ENCODE data around the gene APOA5. TPM values are rescaled to one million over a fixed set of nuclear protein-coding genes. Genes with fewer than 3 reads are reported as not detected.
"Not testable (repeated sequence)": the region's sequence is repeated elsewhere in the genome, so short reads cannot be mapped to it uniquely, and the experiment has no call there.

The APOA5 gene
- total and polyA plus RNA-seq, 2 experiments from 2014 or later: 0.18 to 0.35 TPM

DNA sequence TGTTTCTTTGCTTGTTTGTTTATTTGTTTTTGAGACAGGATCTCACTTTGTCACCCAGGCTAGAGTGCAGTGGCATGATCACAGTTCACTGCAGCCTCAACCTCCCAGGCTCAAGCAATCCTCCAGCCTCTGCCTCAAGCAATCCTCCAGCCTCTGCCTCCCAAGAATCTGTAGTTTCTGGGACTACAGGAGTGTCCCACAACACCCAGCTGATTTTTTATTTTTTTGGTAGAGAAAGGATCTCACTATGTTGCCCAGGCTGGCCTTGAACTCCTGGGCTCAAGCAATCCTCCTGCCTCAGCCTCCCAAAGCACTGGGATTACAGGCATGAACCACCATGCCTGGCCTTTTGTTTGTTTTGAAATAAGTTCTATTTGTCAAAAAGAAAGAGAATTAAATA, 10.0 kb upstream of the APOA5 start:
- H4K20me1 ChIP-seq (replicated peaks; ENCODE audit: insufficient read depth); H3K27me3 ChIP-seq (ENCODE audit: insufficient read depth); H2AFZ ChIP-seq; H3K4me3 Mint-ChIP-seq; H3K27ac ChIP-seq (ENCODE audit: low read depth); DNase-seq (ENCODE audit: low spot score); H3K79me2 ChIP-seq (replicated peaks; ENCODE audit: insufficient read depth); H3K4me1 ChIP-seq (ENCODE audit: insufficient read depth); H3K9me3 Mint-ChIP-seq; H3K27ac Mint-ChIP-seq; H3K9me2 ChIP-seq (ENCODE audit: insufficient read depth); H3K4me1 Mint-ChIP-seq; H3K36me3 Mint-ChIP-seq (ENCODE audit: low read depth); H3F3A ChIP-seq (replicated peaks; ENCODE audit: low read depth); ATAC-seq; H3K36me3 ChIP-seq (ENCODE audit: insufficient read depth); H3K4me3 ChIP-seq; H3K27me3 Mint-ChIP-seq (ENCODE audit: insufficient read depth, low read depth, poor library complexity); H3K4me2 ChIP-seq: not testable (repeated sequence)

- Mint-ChIP-seq H3K4me3 (no peak overlapping the region), H3K27ac (no peak overlapping the region; the same call in 1 of the 2 replicates), H3K9me3 (no peaks in the 10 kb centered on the region), H3K27me3 (ENCODE audit: insufficient read depth, low read depth, poor library complexity) (no peaks in the 10 kb centered on the region), H3K4me1 (no peaks in the 10 kb centered on the region), H3K36me3 (ENCODE audit: low read depth) (no peaks in the 10 kb centered on the region)
- Histone ChIP-seq H3K4me3 (no peak overlapping the region), H2AFZ (peak overlapping the region; percentile 75; the same call in 1 of the 2 replicates), H4K20me1 (replicated peaks; ENCODE audit: insufficient read depth) (no peaks in the 10 kb centered on the region), H3K4me1 (ENCODE audit: insufficient read depth) (no peaks in the 10 kb centered on the region), H3K27ac (ENCODE audit: low read depth) (no peak overlapping the region), H3K9me2 (ENCODE audit: insufficient read depth) (peaks cover 6% of the 10 kb centered on the region; the same call in 1 of the 2 replicates), H3K79me2 (replicated peaks; ENCODE audit: insufficient read depth) (no peaks in the 10 kb centered on the region), H3K27me3 (ENCODE audit: insufficient read depth) (no peaks in the 10 kb centered on the region), H3K36me3 (ENCODE audit: insufficient read depth) (no peaks in the 10 kb centered on the region), H3K4me2 (no peak overlapping the region), H3F3A (replicated peaks; ENCODE audit: low read depth) (no peaks in the 10 kb centered on the region)
- no peak for ATAC-seq
- DNase-seq (ENCODE audit: low spot score): no peak
- TF ChIP-seq CREB1 (CRISPR knock-in tag; IDR thresholded peaks at IDR 0.05; ENCODE audit: low read depth) (no peak), EZH2phosphoT487 (IDR thresholded peaks at IDR 0.05; ENCODE audit: unreplicated experiment) (no peak), NANOG (IDR thresholded peaks at IDR 0.05; ENCODE audit: borderline replicate concordance) (no peak)
- TF ChIP-seq, protein P1, sequence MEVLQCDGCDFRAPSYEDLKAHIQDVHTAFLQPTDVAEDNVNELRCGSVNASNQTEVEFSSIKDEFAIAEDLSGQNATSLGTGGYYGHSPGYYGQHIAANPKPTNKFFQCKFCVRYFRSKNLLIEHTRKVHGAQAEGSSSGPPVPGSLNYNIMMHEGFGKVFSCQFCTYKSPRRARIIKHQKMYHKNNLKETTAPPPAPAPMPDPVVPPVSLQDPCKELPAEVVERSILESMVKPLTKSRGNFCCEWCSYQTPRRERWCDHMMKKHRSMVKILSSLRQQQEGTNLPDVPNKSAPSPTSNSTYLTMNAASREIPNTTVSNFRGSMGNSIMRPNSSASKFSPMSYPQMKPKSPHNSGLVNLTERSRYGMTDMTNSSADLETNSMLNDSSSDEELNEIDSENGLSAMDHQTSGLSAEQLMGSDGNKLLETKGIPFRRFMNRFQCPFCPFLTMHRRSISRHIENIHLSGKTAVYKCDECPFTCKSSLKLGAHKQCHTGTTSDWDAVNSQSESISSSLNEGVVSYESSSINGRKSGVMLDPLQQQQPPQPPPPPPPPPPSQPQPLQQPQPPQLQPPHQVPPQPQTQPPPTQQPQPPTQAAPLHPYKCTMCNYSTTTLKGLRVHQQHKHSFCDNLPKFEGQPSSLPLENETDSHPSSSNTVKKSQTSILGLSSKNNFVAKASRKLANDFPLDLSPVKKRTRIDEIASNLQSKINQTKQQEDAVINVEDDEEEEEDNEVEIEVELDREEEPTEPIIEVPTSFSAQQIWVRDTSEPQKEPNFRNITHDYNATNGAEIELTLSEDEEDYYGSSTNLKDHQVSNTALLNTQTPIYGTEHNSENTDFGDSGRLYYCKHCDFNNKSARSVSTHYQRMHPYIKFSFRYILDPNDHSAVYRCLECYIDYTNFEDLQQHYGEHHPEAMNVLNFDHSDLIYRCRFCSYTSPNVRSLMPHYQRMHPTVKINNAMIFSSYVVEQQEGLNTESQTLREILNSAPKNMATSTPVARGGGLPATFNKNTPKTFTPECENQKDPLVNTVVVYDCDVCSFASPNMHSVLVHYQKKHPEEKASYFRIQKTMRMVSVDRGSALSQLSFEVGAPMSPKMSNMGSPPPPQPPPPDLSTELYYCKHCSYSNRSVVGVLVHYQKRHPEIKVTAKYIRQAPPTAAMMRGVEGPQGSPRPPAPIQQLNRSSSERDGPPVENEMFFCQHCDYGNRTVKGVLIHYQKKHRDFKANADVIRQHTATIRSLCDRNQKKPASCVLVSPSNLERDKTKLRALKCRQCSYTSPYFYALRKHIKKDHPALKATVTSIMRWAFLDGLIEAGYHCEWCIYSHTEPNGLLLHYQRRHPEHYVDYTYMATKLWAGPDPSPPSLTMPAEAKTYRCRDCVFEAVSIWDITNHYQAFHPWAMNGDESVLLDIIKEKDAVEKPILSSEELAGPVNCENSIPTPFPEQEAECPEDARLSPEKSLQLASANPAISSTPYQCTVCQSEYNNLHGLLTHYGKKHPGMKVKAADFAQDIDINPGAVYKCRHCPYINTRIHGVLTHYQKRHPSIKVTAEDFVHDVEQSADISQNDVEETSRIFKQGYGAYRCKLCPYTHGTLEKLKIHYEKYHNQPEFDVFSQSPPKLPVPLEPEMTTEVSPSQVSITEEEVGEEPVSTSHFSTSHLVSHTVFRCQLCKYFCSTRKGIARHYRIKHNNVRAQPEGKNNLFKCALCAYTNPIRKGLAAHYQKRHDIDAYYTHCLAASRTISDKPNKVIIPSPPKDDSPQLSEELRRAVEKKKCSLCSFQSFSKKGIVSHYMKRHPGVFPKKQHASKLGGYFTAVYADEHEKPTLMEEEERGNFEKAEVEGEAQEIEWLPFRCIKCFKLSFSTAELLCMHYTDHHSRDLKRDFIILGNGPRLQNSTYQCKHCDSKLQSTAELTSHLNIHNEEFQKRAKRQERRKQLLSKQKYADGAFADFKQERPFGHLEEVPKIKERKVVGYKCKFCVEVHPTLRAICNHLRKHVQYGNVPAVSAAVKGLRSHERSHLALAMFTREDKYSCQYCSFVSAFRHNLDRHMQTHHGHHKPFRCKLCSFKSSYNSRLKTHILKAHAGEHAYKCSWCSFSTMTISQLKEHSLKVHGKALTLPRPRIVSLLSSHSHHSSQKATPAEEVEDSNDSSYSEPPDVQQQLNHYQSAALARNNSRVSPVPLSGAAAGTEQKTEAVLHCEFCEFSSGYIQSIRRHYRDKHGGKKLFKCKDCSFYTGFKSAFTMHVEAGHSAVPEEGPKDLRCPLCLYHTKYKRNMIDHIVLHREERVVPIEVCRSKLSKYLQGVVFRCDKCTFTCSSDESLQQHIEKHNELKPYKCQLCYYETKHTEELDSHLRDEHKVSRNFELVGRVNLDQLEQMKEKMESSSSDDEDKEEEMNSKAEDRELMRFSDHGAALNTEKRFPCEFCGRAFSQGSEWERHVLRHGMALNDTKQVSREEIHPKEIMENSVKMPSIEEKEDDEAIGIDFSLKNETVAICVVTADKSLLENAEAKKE (CRISPR knock-in tag; IDR thresholded peaks at IDR 0.05): no peak
Observed at GRCh38 chr11:116800610-116801009, 8.9 kb upstream of the APOA5 start.
